IPS DF 6.9 (cell line): ENCODE results near the gene TMED6.

Experiments used
- DNase-seq: peaks from one replicate; pipeline ENCODE4 v3.0.0-alpha.2; 2013; ENCODE audit warnings: low read depth, low spot score
- H3K27ac ChIP-seq: one replicate; pipeline ENCODE4 v1.5.1; 2013; ENCODE audit warnings: low read length, control low read depth
- H3K27me3 ChIP-seq: 2 replicates; pipeline ENCODE4 v1.6.1; 2013; ENCODE audit warnings: mild to moderate bottlenecking, low read length; ENCODE audit not compliant: control insufficient read depth, insufficient read depth
- H3K36me3 ChIP-seq: 2 replicates; pipeline ENCODE4 v1.6.1; 2013; ENCODE audit warnings: low read length; ENCODE audit not compliant: control insufficient read depth, insufficient read depth
- H3K4me1 ChIP-seq: 2 replicates; pipeline ENCODE4 v1.6.1; 2013; ENCODE audit warnings: low read length; ENCODE audit not compliant: control insufficient read depth, insufficient read depth
- H3K4me3 ChIP-seq: 2 replicates; pipeline ENCODE4 v1.5.1; 2013; ENCODE audit warnings: mild to moderate bottlenecking, low read length
- H3K9me3 ChIP-seq: 2 replicates; pipeline ENCODE4 v1.6.1; 2013; ENCODE audit warnings: low read length, inconsistent platforms; ENCODE audit not compliant: control insufficient read depth, insufficient read depth
- WGBS: extraction: QIAGEN DNeasy Blood & Tissue Kit; methylation state at CpG from one replicate; pipeline ENCODE4 v1.1.7; 2013; ENCODE audit warnings: mixed read lengths, missing lambda C conversion rate; ENCODE audit not compliant: insufficient read length, insufficient coverage; 5-methylcytosine and 5-hydroxymethylcytosine counted together

TMED6 gene

GRCh38 chr16:69324013-69324531, 27.5 kb downstream of the TMED6 start:
- Histone ChIP-seq H3K27me3 (no peaks in the 10 kb centered on the region), H3K4me3 (no peak overlapping the region), H3K4me1 (no peaks in the 10 kb centered on the region), H3K9me3 (no peaks in the 10 kb centered on the region), H3K36me3 (peaks cover 37% of the 10 kb centered on the region), H3K27ac (no peak overlapping the region)
- DNase-seq = no peak
- WGBS = no CpG with 5 or more reads among the region's 8 CpGs

- WGBS = no CpG with 5 or more reads among the region's 14 CpGs
- Histone ChIP-seq H3K36me3 (peaks cover 41% of the 10 kb centered on the region), H3K4me1 (no peaks in the 10 kb centered on the region), H3K27ac (no peak overlapping the region), H3K9me3 (no peaks in the 10 kb centered on the region), H3K4me3 (no peak overlapping the region), H3K27me3 (no peaks in the 10 kb centered on the region)
- DNase-seq = no peak
Measured at GRCh38 chr16:69323415-69323814, 28.2 kb downstream of the TMED6 start.

GRCh38 chr16:69322343-69322742, 29.2 kb downstream of the TMED6 start:
- H3K9me3 ChIP-seq = no peaks in the 10 kb centered on the region
- no peaks in the 10 kb centered on the region for H3K27me3 ChIP-seq
- H3K4me1 ChIP-seq = no peaks in the 10 kb centered on the region
- H3K27ac ChIP-seq = no peak overlapping the region
- no CpG with 5 or more reads among the region's 7 CpGs for WGBS
- no peak for DNase-seq
- H3K36me3 ChIP-seq = peaks cover 41% of the 10 kb centered on the region
- H3K4me3 ChIP-seq = no peak overlapping the region

- no peak overlapping the region for H3K4me3 ChIP-seq
- no CpG with 5 or more reads among the region's 22 CpGs for WGBS
- no peak for DNase-seq
- H3K36me3 ChIP-seq = peaks cover 47% of the 10 kb centered on the region
- no peaks in the 10 kb centered on the region for H3K4me1 ChIP-seq
- H3K9me3 ChIP-seq = no peaks in the 10 kb centered on the region
- H3K27ac ChIP-seq = no peak overlapping the region
- H3K27me3 ChIP-seq = no peaks in the 10 kb centered on the region
Measured at GRCh38 chr16:69321080-69321479, 30.5 kb downstream of the TMED6 start.

- no CpG with 5 or more reads among the region's 13 CpGs for WGBS
- Histone ChIP-seq H3K27ac (no peak overlapping the region), H3K4me1 (no peaks in the 10 kb centered on the region), H3K27me3 (no peaks in the 10 kb centered on the region), H3K36me3 (peaks cover 45% of the 10 kb centered on the region), H3K9me3 (no peaks in the 10 kb centered on the region), H3K4me3 (no peak overlapping the region)
- DNase-seq = no peak
Measured at GRCh38 chr16:69320740-69321073, 30.9 kb downstream of the TMED6 start.

- no peak for DNase-seq
- WGBS = no CpG with 5 or more reads among the region's 30 CpGs
- Histone ChIP-seq H3K27me3 (no peaks in the 10 kb centered on the region), H3K4me3 (no peak overlapping the region), H3K36me3 (peaks cover 45% of the 10 kb centered on the region), H3K27ac (no peak overlapping the region), H3K4me1 (no peaks in the 10 kb centered on the region), H3K9me3 (no peaks in the 10 kb centered on the region)
Measured at GRCh38 chr16:69319826-69320739, 31.5 kb downstream of the TMED6 start.

- Histone ChIP-seq H3K36me3 (peaks cover 42% of the 10 kb centered on the region), H3K4me3 (no peak overlapping the region), H3K9me3 (no peaks in the 10 kb centered on the region), H3K27me3 (no peaks in the 10 kb centered on the region), H3K4me1 (no peaks in the 10 kb centered on the region), H3K27ac (no peak overlapping the region)
- no peak for DNase-seq
- no CpG with 5 or more reads among the region's 9 CpGs for WGBS
Measured at GRCh38 chr16:69319381-69319780, 32.2 kb downstream of the TMED6 start.

- Histone ChIP-seq H3K27ac (no peak overlapping the region), H3K36me3 (peaks cover 42% of the 10 kb centered on the region), H3K4me3 (no peak overlapping the region), H3K4me1 (no peaks in the 10 kb centered on the region), H3K9me3 (no peaks in the 10 kb centered on the region), H3K27me3 (no peaks in the 10 kb centered on the region)
- DNase-seq = no peak
- WGBS = no CpG with 5 or more reads among the region's 10 CpGs
Measured at GRCh38 chr16:69318911-69319289, 32.7 kb downstream of the TMED6 start.

GRCh38 chr16:69318177-69318910, 33.2 kb downstream of the TMED6 start:
- Histone ChIP-seq H3K27me3 (no peaks in the 10 kb centered on the region), H3K27ac (no peak overlapping the region), H3K9me3 (no peaks in the 10 kb centered on the region), H3K4me3 (no peak overlapping the region), H3K4me1 (no peaks in the 10 kb centered on the region), H3K36me3 (peaks cover 40% of the 10 kb centered on the region)
- WGBS = no CpG with 5 or more reads among the region's 30 CpGs
- DNase-seq = no peak

GRCh38 chr16:69316595-69317034, 35.0 kb downstream of the TMED6 start:
- H3K36me3 ChIP-seq = peaks cover 38% of the 10 kb centered on the region
- H3K27me3 ChIP-seq = no peaks in the 10 kb centered on the region
- DNase-seq = no peak
- WGBS = no CpG with 5 or more reads among the region's 17 CpGs
- H3K4me1 ChIP-seq = no peaks in the 10 kb centered on the region
- no peak overlapping the region for H3K27ac ChIP-seq
- H3K4me3 ChIP-seq = no peak overlapping the region
- no peaks in the 10 kb centered on the region for H3K9me3 ChIP-seq
